Jurkat, Clone E6-1 (cell line): ENCODE measurements around the gene HEG1.
A peak's percentile ranks its signal among the peaks of the same experiment; 100 is the strongest.

Source experiments
- DNase-seq: peaks from one replicate; pipeline ENCODE4 v3.0.0-alpha.2; 2011; ENCODE audit warnings: low read depth, low spot score
- H3K4me3 ChIP-seq: 2 replicates; pipeline ENCODE4 v1.5.1; 2011; ENCODE audit warnings: mild to moderate bottlenecking, low read length, control low read depth, moderate library complexity

Gene HEG1

GRCh38 chr3:125072301-125072700 lies 16.5 kb upstream of the HEG1 start:
- H3K4me3 ChIP-seq = no peak overlapping the region
- DNase-seq = no peak

GRCh38 chr3:125069968-125070745 lies 14.4 kb upstream of the HEG1 start:
- H3K4me3 ChIP-seq = no peak overlapping the region
- DNase-seq = no peak

- no peak for DNase-seq
Observed at GRCh38 chr3:125069452-125069851, 13.7 kb upstream of the HEG1 start.

GRCh38 chr3:125068265-125068664 lies 12.5 kb upstream of the HEG1 start:
- no peak overlapping the region for H3K4me3 ChIP-seq
- no peak for DNase-seq

More at GRCh38 chr3:125069452-125069851, 13.7 kb upstream of the HEG1 start:
- H3K4me3 ChIP-seq = no peak overlapping the region

GRCh38 chr3:125067225-125067624 lies 11.4 kb upstream of the HEG1 start:
- no peak overlapping the region for H3K4me3 ChIP-seq
- DNase-seq = no peak

- no peak for DNase-seq
Observed at GRCh38 chr3:125062904-125063618, 7.3 kb upstream of the HEG1 start.

GRCh38 chr3:125061646-125062045 lies 5.8 kb upstream of the HEG1 start:
- H3K4me3 ChIP-seq = no peak overlapping the region
- no peak for DNase-seq

More at GRCh38 chr3:125062904-125063618, 7.3 kb upstream of the HEG1 start:
- H3K4me3 ChIP-seq = no peak overlapping the region

GRCh38 chr3:125061170-125061569 lies 5.4 kb upstream of the HEG1 start:
- H3K4me3 ChIP-seq = no peak overlapping the region
- no peak for DNase-seq

GRCh38 chr3:125059488-125060245 lies 3.9 kb upstream of the HEG1 start:
- no peak for DNase-seq
- H3K4me3 ChIP-seq = no peak overlapping the region

- H3K4me3 ChIP-seq = no peak overlapping the region
Observed at GRCh38 chr3:125058959-125059358, 3.2 kb upstream of the HEG1 start.

GRCh38 chr3:125058529-125058928 lies 2.7 kb upstream of the HEG1 start:
- DNase-seq = no peak
- no peak overlapping the region for H3K4me3 ChIP-seq

More at GRCh38 chr3:125058959-125059358, 3.2 kb upstream of the HEG1 start:
- DNase-seq = no peak

GRCh38 chr3:125057186-125057850 lies 1.5 kb upstream of the HEG1 start:
- DNase-seq = no peak

GRCh38 chr3:125055331-125055912 lies 375 bp downstream of the HEG1 start:
- no peak for DNase-seq
- H3K4me3 ChIP-seq = peak overlapping the region; percentile 85

More at GRCh38 chr3:125057186-125057850, 1.5 kb upstream of the HEG1 start:
- H3K4me3 ChIP-seq = no peak overlapping the region

GRCh38 chr3:125054449-125055329 lies 1.1 kb downstream of the HEG1 start:
- peak; percentile 51 for DNase-seq

GRCh38 chr3:125054062-125054448 lies 1.7 kb downstream of the HEG1 start:
- no peak for DNase-seq
- peak overlapping the region; percentile 85 for H3K4me3 ChIP-seq

More at GRCh38 chr3:125054449-125055329, 1.1 kb downstream of the HEG1 start:
- H3K4me3 ChIP-seq = peak overlapping the region; percentile 85

- H3K4me3 ChIP-seq = no peak overlapping the region
- no peak for DNase-seq
Observed at GRCh38 chr3:125053304-125053699, 2.5 kb downstream of the HEG1 start.

GRCh38 chr3:125052624-125053303 lies 3.0 kb downstream of the HEG1 start:
- DNase-seq = no peak
- H3K4me3 ChIP-seq = no peak overlapping the region
